T-helper 17 cell (primary cell): ENCODE results near the gene ABCC10. TPM values are rescaled to one million over a fixed set of nuclear protein-coding genes. Genes with fewer than 3 reads are reported as not detected.
"Not testable (repeated sequence)": the region's sequence is repeated elsewhere in the genome, so short reads cannot be mapped to it uniquely, and the experiment has no call there.

ENCODE experiments used
- ATAC-seq: fragments of 150-1000 bp; cut with Tn5 transposase; 2 replicates; pipeline ENCODE4 v1.10.0; 2021; ENCODE audit warnings: mild to moderate bottlenecking, moderate library complexity
- DNase-seq, 3 donors: peaks; one replicate each; pipeline versions ENCODE4 v3.0.0 to v3.0.0-alpha.2; 2020 to 2021
- H3K9me3 ChIP-seq: one replicate; pipeline ENCODE4 v1.7.0; 2013; ENCODE audit warnings: low read length, mild to moderate bottlenecking; ENCODE audit not compliant: control insufficient read depth, poor library complexity, severe bottlenecking
- H3K27ac Mint-ChIP-seq: one replicate; pipeline ENCODE4 v1.8.0; 2022; ENCODE audit warnings: mild to moderate bottlenecking, moderate library complexity, mixed read lengths
- H3K27me3 Mint-ChIP-seq: one replicate; pipeline ENCODE4 v1.8.0; 2022; ENCODE audit warnings: mixed read lengths
- H3K36me3 Mint-ChIP-seq: one replicate; pipeline ENCODE4 v1.8.0; 2022; ENCODE audit warnings: low read depth, mixed read lengths
- H3K4me1 Mint-ChIP-seq: one replicate; pipeline ENCODE4 v1.8.0; 2022; ENCODE audit warnings: mild to moderate bottlenecking, mixed read lengths
- H3K4me3 Mint-ChIP-seq: one replicate; pipeline ENCODE4 v1.8.0; 2022; ENCODE audit warnings: mild to moderate bottlenecking, moderate library complexity, mixed read lengths
- total RNA-seq, 4 donors: library from RNA in 2 of 4; stranded (reverse) in 2 of 4; gene quantifications; one replicate each; pipeline ENCODE4 v1.2.3 and lab custom pipeline; 2022 to 2026

Gene ABCC10
- total RNA-seq, 2 donors from 2014 or later, result 51.0 to 70.7 TPM

DNA sequence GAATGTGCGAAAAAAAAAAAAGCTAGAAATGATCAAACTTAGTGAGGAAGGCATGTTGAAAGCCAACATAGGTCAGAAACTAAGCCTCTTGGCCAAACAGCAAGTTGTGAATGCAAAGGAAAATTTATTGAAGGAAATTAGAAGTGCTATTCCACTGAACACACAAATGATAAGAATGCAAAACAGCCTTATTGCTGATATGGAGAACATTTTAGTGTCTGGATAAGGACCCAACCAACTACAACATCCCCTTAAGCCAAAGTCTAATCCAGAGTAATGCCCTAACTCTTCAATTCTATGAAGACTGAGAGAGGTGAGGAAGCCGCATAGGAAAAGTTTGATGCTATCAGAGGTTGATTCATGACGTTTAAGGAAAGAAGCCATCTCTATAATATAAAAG lies 5.5 kb upstream of the ABCC10 start:
- Mint-ChIP-seq H3K27me3 (no peaks in the 10 kb centered on the region), H3K36me3 (no peaks in the 10 kb centered on the region), H3K4me1 (no peaks in the 10 kb centered on the region), H3K27ac (no peak overlapping the region), H3K4me3 (no peak overlapping the region)
- ATAC-seq (no peak), DNase-seq (no peak)
- no peaks in the 10 kb centered on the region for H3K9me3 ChIP-seq

DNA sequence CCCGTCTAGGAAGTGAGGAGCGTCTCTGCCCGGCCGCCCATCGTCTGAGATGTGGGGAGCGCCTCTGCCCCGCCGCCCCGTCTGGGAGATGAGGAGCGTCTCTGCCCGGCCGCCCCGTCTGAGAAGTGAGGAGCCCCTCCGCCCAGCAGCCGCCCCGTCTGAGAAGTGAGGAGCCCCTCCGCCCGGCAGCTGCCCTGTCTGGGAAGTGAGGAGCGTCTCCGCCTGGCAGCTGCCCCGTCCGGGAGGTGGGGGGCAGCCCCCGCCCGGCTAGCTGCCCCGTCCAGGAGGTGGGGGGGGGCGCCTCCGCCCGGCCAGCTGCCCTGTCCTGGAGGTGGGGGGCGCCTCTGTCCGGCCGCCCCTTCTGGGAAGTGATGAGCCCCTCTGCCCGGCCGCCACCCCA lies 2.3 kb upstream of the ABCC10 start:
- DNase-seq, H3K27me3 Mint-ChIP-seq, H3K36me3 Mint-ChIP-seq, H3K9me3 ChIP-seq, H3K27ac Mint-ChIP-seq, ATAC-seq, H3K4me3 Mint-ChIP-seq: not testable (repeated sequence)
- peaks cover 13% of the 10 kb centered on the region for H3K4me1 Mint-ChIP-seq

DNA sequence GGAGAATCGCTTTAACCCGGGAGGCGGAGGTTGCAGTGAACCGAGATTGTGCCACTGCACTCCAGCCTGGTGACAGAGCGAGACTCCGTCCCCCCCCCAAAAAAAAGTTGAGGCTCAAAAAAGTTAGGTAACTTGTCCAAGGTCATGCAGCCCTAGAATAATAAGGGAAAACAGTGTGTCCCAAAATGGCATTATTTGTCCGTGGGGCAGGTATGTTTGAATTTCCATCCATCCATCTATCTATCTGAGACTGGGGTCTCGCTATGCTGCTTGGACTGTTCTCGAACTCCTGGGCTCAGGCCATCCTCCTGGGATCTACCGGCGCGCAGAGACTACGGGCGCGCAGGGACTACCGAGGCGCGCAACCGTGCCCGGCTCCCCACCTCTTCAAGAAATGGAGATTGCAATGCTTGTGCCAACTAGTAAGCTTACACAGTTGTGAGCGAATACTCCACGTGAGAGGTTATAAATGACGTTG lies 374 bp upstream of the ABCC10 start:
- no peaks in the 10 kb centered on the region for H3K9me3 ChIP-seq
- peaks cover 13% of the 10 kb centered on the region for H3K4me1 Mint-ChIP-seq
- peak overlapping the region; percentile 92 for H3K4me3 Mint-ChIP-seq
- ATAC-seq (no peak), DNase-seq (no peak)
- H3K27me3 Mint-ChIP-seq, result no peaks in the 10 kb centered on the region
- no peaks in the 10 kb centered on the region for H3K36me3 Mint-ChIP-seq
- peak overlapping the region; percentile 95 for H3K27ac Mint-ChIP-seq

DNA sequence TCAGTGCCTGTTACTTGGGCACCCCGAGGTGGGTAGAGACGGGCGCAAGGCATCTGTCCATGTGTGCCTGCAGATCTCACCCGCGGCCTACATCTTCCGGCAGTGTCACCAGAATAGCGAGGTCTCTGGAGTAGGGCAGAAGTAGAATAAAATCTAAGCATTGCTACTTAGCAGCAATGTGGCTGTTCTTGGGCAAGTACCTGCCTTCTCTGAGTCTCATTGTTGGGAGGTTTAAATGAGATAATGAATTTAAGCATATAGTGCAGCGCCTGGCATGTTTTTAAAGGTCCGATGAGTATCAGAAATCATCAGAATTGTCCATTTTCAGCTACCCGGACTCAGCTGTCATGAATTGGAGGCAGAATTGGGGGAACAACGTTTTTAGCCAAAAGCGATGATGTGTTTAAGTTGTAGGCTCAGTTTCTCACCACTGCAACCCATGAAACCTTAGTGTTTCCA lies 800 bp downstream of the ABCC10 start:
- ATAC-seq (no peak), DNase-seq (no peak)

DNA sequence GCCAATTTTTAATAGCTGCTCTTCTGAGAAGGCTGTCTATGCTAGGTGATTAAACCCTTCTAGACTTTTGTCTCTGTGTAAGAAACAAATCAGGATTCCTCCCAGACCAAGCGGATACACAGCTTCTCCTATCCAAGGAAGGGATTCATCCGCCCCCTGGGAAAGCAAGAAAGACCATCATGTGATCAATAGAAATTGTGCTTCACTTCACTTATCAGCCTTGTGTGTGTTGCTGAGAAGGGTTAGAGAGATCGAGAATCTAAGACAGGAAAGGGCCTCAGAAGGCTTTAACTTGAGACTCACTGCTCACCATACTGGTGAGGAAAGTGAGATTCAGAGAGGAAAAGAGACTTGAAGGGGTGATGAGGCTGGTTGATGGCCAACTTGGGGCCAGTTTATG lies 1.5 kb downstream of the ABCC10 start:
- peaks cover 15% of the 10 kb centered on the region for H3K4me1 Mint-ChIP-seq
- no peaks in the 10 kb centered on the region for H3K27me3 Mint-ChIP-seq
- H3K4me3 Mint-ChIP-seq, result peak overlapping the region; percentile 92
- H3K27ac Mint-ChIP-seq, result peak overlapping the region; percentile 95
- H3K36me3 Mint-ChIP-seq, result no peaks in the 10 kb centered on the region
- no peak for ATAC-seq
- H3K9me3 ChIP-seq, result no peaks in the 10 kb centered on the region
- no peak for DNase-seq

More for the DNA sequence above, 800 bp downstream of the ABCC10 start:
- no peaks in the 10 kb centered on the region for H3K27me3 Mint-ChIP-seq
- H3K27ac Mint-ChIP-seq, result peak overlapping the region; percentile 95
- H3K4me1 Mint-ChIP-seq, result peaks cover 15% of the 10 kb centered on the region
- peak overlapping the region; percentile 92 for H3K4me3 Mint-ChIP-seq
- no peaks in the 10 kb centered on the region for H3K9me3 ChIP-seq
- H3K36me3 Mint-ChIP-seq, result no peaks in the 10 kb centered on the region

DNA sequence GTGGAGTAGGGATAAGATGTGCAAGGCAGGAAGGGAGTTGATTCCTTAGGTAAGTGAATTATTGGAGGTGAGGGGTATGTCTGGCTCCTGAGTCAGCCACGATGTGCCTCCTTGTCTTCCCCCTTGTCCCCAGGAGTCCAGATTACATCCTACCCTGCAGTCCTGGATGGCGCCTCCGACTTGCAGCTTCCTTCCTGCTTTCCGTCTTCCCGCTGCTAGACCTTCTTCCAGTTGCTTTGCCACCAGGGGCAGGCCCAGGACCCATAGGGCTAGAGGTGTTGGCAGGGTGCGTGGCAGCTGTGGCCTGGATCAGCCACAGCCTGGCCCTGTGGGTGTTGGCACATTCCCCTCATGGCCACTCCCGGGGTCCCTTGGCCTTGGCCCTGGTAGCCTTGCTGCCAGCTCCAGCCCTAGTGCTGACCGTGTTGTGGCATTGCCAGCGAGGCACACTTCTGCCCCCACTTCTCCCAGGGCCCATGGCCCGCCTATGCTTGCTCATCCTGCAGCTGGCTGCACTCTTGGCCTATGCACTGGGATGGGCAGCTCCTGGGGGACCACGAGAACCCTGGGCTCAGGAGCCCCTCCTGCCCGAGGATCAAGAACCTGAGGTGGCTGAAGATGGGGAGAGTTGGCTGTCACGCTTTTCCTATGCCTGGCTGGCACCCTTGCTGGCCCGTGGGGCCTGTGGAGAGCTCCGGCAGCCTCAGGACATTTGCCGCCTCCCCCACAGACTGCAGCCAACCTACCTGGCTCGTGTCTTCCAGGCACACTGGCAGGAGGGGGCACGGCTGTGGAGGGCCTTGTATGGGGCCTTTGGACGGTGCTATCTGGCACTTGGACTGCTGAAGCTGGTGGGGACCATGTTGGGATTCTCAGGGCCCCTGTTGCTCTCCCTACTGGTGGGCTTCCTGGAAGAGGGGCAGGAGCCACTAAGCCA lies 4.9 kb downstream of the ABCC10 start:
- Mint-ChIP-seq H3K27ac (no peak overlapping the region), H3K36me3 (no peaks in the 10 kb centered on the region), H3K4me1 (peaks cover 15% of the 10 kb centered on the region), H3K27me3 (no peaks in the 10 kb centered on the region), H3K4me3 (no peak overlapping the region)
- DNase-seq, result no peak
- ATAC-seq, result no peak
- no peaks in the 10 kb centered on the region for H3K9me3 ChIP-seq

DNA sequence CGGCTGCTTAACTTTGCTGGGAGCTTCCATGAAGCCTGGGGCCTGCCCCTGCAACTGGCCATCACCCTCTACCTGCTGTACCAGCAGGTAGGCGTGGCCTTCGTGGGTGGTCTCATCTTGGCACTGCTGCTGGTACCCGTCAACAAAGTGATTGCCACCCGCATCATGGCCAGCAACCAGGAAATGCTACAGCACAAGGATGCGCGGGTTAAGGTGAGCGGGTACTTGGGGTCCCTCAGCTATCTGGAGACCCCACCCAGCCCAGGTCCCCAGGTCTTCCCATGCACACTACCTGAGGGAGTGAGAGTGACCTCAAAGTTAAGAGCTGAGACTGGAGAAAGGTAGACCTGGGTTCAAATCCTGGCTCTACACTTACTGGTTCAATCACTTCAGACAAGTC lies 5.8 kb downstream of the ABCC10 start:
- H3K4me1 Mint-ChIP-seq, result peaks cover 13% of the 10 kb centered on the region
- H3K27ac Mint-ChIP-seq, result no peak overlapping the region
- DNase-seq (no peak), ATAC-seq (no peak)
- no peaks in the 10 kb centered on the region for H3K36me3 Mint-ChIP-seq
- no peaks in the 10 kb centered on the region for H3K9me3 ChIP-seq
- H3K27me3 Mint-ChIP-seq, result no peaks in the 10 kb centered on the region
- H3K4me3 Mint-ChIP-seq, result no peak overlapping the region

DNA sequence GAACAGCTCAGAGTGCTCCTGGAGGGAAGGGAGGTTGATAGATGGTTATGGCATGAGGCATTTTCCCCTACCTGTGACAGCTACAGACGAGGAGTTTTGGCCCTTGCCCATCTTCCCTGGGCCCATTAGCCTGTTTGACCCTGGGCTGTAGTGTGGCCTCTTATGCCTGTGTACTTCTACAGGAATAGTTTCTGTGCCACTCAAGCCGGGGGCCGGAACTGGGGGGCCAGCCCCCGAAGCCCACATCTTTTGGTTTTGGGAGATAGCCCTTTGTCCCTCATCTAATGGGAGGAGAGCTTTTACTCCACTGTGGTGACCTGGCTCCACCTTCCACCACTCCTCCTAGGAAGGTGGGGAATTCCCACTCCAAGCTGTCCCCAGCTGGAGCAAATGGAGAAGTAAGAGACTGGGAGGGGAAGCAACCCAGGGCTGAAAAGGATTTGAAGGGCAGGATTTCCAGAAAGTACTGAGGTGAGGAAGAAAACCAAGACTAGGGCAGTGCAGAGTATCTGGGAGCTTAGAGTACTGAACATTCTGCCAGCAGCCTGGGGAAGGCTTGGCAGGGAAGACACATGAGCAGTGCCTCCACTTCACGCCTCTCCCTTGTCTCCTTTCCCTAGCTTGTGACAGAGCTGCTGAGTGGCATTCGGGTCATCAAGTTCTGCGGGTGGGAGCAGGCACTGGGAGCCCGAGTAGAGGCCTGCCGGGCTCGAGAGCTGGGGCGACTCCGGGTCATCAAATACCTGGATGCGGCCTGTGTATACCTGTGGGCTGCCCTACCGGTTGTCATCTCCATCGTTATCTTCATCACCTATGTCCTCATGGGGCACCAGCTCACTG lies 6.9 kb downstream of the ABCC10 start:
- H3K4me3 Mint-ChIP-seq, result no peak overlapping the region
- DNase-seq, result no peak
- H3K4me1 Mint-ChIP-seq, result peaks cover 4% of the 10 kb centered on the region
- H3K27me3 Mint-ChIP-seq, result no peaks in the 10 kb centered on the region
- H3K36me3 Mint-ChIP-seq, result no peaks in the 10 kb centered on the region
- no peak overlapping the region for H3K27ac Mint-ChIP-seq
- no peaks in the 10 kb centered on the region for H3K9me3 ChIP-seq
- no peak for ATAC-seq

DNA sequence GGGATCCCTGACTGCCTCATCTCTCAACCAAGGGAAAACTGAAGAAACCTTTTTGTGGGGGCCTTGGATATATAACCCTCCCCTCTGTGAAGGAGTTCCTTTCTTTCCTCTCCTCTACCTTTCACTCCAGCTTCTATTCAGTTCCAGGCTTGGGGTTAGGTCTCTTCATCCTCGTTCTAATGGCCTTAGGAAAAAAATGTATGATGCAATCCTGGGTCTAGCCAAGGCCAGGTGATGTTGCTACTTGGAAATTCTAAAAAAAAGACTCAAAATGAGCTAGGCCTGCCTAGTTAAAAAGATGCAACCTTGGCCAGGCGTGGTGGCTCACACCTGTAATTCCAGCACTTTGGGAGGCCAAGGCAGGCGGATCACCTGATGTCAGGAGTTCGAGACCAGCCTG lies 7.6 kb downstream of the ABCC10 start:
- Mint-ChIP-seq H3K36me3 (no peaks in the 10 kb centered on the region), H3K27ac (no peak overlapping the region), H3K27me3 (no peaks in the 10 kb centered on the region), H3K4me3 (no peak overlapping the region), H3K4me1 (peaks cover 4% of the 10 kb centered on the region)
- no peak for DNase-seq
- ATAC-seq, result no peak
- no peaks in the 10 kb centered on the region for H3K9me3 ChIP-seq

DNA sequence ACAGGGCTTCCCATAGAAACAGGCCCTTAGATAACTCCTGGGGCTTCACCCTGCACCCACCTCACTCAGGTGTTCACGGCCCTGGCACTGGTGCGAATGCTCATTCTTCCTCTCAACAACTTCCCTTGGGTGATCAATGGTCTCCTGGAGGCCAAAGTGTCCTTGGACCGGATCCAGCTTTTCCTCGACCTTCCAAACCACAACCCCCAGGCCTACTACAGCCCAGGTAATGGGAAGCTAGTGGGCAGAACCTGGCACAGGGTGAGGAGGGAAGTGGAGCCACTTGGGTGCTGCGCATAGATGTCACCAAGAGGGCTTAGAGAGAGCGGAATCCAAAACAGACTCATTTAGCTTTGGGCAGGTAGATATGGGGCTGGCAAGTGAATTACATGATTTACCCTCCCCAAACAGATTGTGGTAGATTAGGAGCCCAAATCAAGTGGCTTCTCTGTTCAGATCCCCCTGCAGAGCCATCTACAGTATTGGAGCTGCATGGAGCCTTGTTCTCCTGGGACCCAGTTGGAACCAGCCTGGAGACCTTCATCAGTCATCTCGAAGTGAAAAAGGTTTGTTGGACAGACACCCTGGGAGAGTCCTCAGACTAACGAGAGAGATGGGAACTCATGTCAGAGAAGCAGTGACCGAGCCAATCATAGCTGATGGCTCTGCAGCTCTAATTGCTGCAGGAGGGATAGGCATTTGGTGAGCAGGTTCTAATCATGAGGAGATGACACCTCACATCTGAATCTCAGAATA lies 8.5 kb downstream of the ABCC10 start:
- Mint-ChIP-seq H3K4me1 (peaks cover 4% of the 10 kb centered on the region), H3K27me3 (no peaks in the 10 kb centered on the region), H3K27ac (no peak overlapping the region), H3K4me3 (no peak overlapping the region), H3K36me3 (no peaks in the 10 kb centered on the region)
- DNase-seq (no peak), ATAC-seq (no peak)
- H3K9me3 ChIP-seq, result no peaks in the 10 kb centered on the region

DNA sequence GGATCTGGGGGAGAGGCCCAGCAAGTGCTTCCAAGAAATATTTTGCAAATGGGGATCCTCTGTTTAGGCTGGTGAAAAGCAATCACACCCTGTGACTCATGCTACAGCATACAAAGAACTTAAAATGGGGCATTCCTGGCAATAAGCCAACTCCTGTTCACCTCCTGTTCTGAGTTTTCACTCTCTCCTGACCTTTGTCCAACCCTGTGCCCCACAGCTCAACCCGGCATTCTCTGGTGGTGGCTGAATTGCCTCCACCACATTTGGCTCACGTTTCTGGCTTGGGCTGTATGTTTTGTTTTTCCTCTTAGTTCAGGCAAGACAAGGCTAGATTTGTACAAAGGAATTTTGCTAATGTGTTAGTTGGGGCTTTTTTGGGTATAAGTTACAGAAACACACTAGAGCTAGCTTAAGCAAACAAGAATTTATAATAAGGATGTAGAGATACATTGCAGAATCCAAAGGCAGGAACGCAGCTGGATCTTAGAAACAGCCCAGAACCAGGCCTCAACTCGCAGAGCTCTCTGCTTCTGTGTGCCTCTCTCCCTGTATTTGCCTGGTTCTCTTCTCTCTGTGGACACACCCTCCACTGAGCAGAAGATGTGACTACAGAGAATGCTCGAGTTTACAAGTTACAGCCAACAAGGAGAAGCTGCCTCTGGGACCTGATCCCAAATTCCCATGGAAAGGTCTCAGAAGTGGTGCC lies 9.4 kb downstream of the ABCC10 start:
- Mint-ChIP-seq H3K4me1 (peaks cover 4% of the 10 kb centered on the region), H3K4me3 (no peak overlapping the region), H3K36me3 (no peaks in the 10 kb centered on the region), H3K27ac (no peak overlapping the region), H3K27me3 (no peaks in the 10 kb centered on the region)
- ATAC-seq (no peak), DNase-seq (no peak)
- H3K9me3 ChIP-seq, result no peaks in the 10 kb centered on the region

DNA sequence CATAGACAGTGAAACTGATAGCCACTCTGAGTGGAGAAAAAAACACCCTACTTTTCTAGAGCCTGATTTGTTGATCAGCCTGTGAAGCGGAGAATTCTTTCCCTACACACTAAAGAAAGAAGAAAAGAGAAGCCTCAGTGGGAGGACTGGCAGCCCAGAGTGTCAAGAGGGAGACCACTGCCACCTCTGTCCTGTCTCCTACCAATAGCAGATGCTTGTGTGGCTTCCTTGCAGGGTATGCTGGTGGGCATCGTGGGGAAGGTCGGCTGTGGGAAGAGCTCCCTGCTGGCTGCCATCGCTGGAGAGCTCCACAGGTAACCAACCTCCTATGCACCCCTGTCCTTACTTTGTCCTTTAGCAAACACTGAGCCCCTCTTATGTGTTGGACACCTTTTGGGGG lies 10.4 kb downstream of the ABCC10 start:
- no peaks in the 10 kb centered on the region for H3K36me3 Mint-ChIP-seq
- H3K9me3 ChIP-seq, result no peaks in the 10 kb centered on the region
- no peak for DNase-seq
- H3K4me1 Mint-ChIP-seq, result peaks cover 4% of the 10 kb centered on the region
- H3K27ac Mint-ChIP-seq, result no peak overlapping the region
- H3K4me3 Mint-ChIP-seq, result no peak overlapping the region
- no peak for ATAC-seq
- H3K27me3 Mint-ChIP-seq, result no peaks in the 10 kb centered on the region
